ENCODE data around the gene SNX8.

DNA sequence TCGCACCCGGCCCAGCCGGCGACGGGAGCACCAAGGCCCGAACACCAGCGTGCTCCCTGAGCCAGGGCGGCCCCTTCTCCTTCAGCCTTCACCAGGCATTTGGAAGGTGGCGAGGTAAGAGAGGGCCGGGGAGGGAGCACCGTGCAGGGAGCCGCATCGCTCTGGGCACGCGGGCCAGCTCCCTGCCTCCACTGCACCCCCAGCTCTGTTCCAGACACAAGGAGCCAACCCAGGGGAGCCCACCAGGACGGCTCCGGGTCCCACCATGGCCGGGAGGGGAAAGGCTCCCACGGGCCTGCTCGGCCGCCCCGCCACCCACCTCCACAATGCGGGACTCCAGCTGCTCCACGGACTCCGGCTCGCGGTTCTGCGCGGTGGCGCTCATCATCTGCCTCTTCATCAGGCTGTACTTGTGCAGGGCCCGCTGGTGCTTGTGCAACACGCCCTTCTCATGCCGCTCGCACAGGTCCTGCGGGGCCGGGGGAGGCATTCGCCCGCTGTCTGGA, 57.1 kb downstream of the SNX8 start:
- no peak for TF ChIP-seq POLR2A (IDR thresholded peaks at IDR 0.05)
- TF ChIP-seq, protein P1, sequence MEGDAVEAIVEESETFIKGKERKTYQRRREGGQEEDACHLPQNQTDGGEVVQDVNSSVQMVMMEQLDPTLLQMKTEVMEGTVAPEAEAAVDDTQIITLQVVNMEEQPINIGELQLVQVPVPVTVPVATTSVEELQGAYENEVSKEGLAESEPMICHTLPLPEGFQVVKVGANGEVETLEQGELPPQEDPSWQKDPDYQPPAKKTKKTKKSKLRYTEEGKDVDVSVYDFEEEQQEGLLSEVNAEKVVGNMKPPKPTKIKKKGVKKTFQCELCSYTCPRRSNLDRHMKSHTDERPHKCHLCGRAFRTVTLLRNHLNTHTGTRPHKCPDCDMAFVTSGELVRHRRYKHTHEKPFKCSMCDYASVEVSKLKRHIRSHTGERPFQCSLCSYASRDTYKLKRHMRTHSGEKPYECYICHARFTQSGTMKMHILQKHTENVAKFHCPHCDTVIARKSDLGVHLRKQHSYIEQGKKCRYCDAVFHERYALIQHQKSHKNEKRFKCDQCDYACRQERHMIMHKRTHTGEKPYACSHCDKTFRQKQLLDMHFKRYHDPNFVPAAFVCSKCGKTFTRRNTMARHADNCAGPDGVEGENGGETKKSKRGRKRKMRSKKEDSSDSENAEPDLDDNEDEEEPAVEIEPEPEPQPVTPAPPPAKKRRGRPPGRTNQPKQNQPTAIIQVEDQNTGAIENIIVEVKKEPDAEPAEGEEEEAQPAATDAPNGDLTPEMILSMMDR (IDR thresholded peaks at IDR 0.05), result no peak

All from vagina (tissue), 2 donors.